Stimulated activated memory B cell treated with anti-CD40 and anti-IgM and Interleukin-4, amounts not matched to agents 10 μg/mL and 1 μg/mL and 100 μg/mL, for 72 hours (primary cell): ENCODE results near the gene G6PC1.
"Not testable (repeated sequence)": the region's sequence is repeated elsewhere in the genome, so short reads cannot be mapped to it uniquely, and the experiment has no call there.

Experiments
- ATAC-seq: fragments of 150-1000 bp; cut with Tn5 transposase; 2 replicates; pipeline ENCODE4 v1.10.0; 2021
- H3K27ac Mint-ChIP-seq: one replicate; pipeline ENCODE4 v1.8.0; 2022; ENCODE audit warnings: mild to moderate bottlenecking, mixed read lengths
- H3K27me3 Mint-ChIP-seq: one replicate; pipeline ENCODE4 v1.8.0; 2022; ENCODE audit warnings: mixed read lengths
- H3K36me3 Mint-ChIP-seq: one replicate; pipeline ENCODE4 v1.8.0; 2022; ENCODE audit warnings: mixed read lengths
- H3K4me1 Mint-ChIP-seq: one replicate; pipeline ENCODE4 v1.8.0; 2022; ENCODE audit warnings: mixed read lengths
- H3K4me3 Mint-ChIP-seq: one replicate; pipeline ENCODE4 v1.8.0; 2022; ENCODE audit warnings: mild to moderate bottlenecking, moderate library complexity, mixed read lengths
- H3K9me3 Mint-ChIP-seq: one replicate; pipeline ENCODE4 v1.8.0; 2022; ENCODE audit warnings: mixed read lengths

The G6PC1 gene

GRCh38 chr17:42913522-42913921 is 12.9 kb downstream of the G6PC1 start:
- H3K27ac Mint-ChIP-seq: no peak overlapping the region
- no peaks in the 10 kb centered on the region for H3K36me3 Mint-ChIP-seq
- no peak overlapping the region for H3K4me3 Mint-ChIP-seq
- no peaks in the 10 kb centered on the region for H3K9me3 Mint-ChIP-seq
- no peaks in the 10 kb centered on the region for H3K27me3 Mint-ChIP-seq
- H3K4me1 Mint-ChIP-seq: peaks cover 6% of the 10 kb centered on the region
- ATAC-seq: no peak

- H3K9me3 Mint-ChIP-seq: no peaks in the 10 kb centered on the region
- no peak overlapping the region for H3K4me3 Mint-ChIP-seq
- peaks cover 1% of the 10 kb centered on the region for H3K27me3 Mint-ChIP-seq
- ATAC-seq: no peak
- no peaks in the 10 kb centered on the region for H3K36me3 Mint-ChIP-seq
- no peak overlapping the region for H3K27ac Mint-ChIP-seq
- H3K4me1 Mint-ChIP-seq: peaks cover 5% of the 10 kb centered on the region
These were observed 13.5 kb downstream of the G6PC1 start for GRCh38 chr17:42913981-42914617.

- H3K9me3 Mint-ChIP-seq, H3K36me3 Mint-ChIP-seq, H3K4me3 Mint-ChIP-seq, ATAC-seq, H3K4me1 Mint-ChIP-seq, H3K27ac Mint-ChIP-seq: not testable (repeated sequence)
- H3K27me3 Mint-ChIP-seq: peaks cover 12% of the 10 kb centered on the region
These were observed 14.7 kb downstream of the G6PC1 start for GRCh38 chr17:42915288-42915687.

DNA sequence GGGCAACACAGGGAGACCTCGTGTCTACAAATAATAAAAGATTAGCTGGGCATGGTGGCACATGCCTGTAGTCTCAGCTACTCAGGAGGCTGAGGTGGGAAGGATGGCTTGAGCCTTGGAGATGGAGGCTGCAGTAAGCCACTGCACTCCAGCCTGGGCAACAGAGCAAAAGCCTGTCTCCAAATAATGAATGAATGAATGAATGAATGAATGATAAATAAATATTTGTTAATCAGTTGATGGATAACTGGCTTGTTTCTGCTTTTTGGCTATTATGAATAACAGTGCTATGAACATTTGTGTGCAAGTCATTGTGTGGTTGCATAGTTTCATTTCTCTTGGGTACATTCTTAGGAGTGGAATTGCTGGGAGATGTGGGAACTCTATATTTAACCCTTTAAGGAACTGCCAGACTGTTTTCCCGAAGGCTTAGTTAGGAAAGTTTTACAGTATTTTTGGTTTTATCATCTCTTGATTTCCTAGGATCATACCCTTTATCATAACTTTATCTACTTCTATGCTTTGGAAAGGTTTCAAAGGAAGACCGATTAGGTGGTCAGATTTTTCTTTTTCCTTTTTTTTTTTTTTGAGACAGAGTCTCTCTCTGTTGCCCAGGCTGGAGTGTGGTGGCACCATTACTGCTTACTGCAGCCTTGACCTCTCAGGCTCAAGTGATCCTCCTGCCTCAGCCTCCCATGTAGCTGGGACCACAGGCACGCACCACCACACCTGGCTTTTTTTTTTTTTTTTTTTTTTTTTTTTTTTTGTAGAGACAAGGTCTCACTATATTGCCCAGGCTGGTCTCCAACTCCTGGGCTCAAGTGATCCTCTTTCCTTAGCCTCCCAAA is 16.0 kb downstream of the G6PC1 start:
- not testable (repeated sequence) for H3K27ac Mint-ChIP-seq, H3K36me3 Mint-ChIP-seq, ATAC-seq, H3K4me1 Mint-ChIP-seq, H3K4me3 Mint-ChIP-seq, H3K9me3 Mint-ChIP-seq
- peaks cover 12% of the 10 kb centered on the region for H3K27me3 Mint-ChIP-seq

GRCh38 chr17:42917236-42917603 is 16.6 kb downstream of the G6PC1 start:
- H3K27ac Mint-ChIP-seq: no peak overlapping the region
- H3K4me1 Mint-ChIP-seq: no peaks in the 10 kb centered on the region
- H3K36me3 Mint-ChIP-seq: no peaks in the 10 kb centered on the region
- H3K4me3 Mint-ChIP-seq: no peak overlapping the region
- ATAC-seq: no peak
- no peaks in the 10 kb centered on the region for H3K9me3 Mint-ChIP-seq
- H3K27me3 Mint-ChIP-seq: peaks cover 12% of the 10 kb centered on the region

GRCh38 chr17:42918902-42919521 is 18.4 kb downstream of the G6PC1 start:
- Mint-ChIP-seq H3K4me3 (no peak overlapping the region), H3K27me3 (peaks cover 12% of the 10 kb centered on the region), H3K4me1 (no peaks in the 10 kb centered on the region), H3K9me3 (no peaks in the 10 kb centered on the region), H3K36me3 (no peaks in the 10 kb centered on the region), H3K27ac (no peak overlapping the region)
- ATAC-seq: no peak

GRCh38 chr17:42919522-42920077 is 19.0 kb downstream of the G6PC1 start:
- not testable (repeated sequence) for H3K9me3 Mint-ChIP-seq, H3K4me1 Mint-ChIP-seq, H3K27ac Mint-ChIP-seq, H3K36me3 Mint-ChIP-seq, ATAC-seq, H3K4me3 Mint-ChIP-seq
- H3K27me3 Mint-ChIP-seq: peaks cover 12% of the 10 kb centered on the region

DNA sequence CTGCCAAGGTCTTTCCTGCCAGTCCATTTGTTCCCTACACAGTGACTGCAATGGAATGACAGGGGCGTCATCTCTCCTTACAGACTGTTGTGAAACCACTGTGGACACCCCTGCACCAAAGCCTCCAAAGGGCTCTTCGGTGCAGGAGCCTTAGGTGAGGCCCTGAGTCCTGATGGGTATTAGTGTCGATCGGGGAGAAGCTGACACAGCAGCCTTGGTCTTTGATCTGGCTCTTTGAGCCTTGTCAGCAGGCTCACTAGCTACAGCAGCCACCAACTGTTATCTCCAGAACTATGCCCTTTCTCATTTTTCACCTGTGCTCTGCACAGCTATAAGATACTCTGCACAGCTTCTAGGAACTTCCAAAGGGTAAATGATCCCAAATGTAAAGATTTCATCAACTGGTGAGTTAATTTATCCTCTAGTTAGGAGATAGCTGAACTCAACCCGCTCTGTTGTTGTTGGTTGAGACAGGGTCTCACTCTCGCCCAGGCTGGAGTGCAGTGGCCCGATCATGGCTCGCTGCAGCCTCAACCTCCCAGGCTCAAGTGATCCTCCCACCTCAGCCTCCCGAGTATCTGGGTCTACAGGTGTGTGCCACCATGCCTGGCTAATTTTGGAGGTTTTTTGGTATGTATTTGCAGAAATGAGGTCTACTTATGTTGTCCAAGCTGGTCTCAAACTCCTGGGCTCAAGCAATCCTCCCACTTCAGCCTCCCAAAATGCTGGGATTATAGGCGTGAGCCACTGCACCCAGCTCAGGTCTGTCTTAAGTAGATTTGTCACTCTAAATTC is 19.7 kb downstream of the G6PC1 start:
- Mint-ChIP-seq H3K9me3 (no peaks in the 10 kb centered on the region), H3K4me1 (no peaks in the 10 kb centered on the region), H3K4me3 (no peak overlapping the region), H3K36me3 (no peaks in the 10 kb centered on the region), H3K27ac (no peak overlapping the region), H3K27me3 (peaks cover 12% of the 10 kb centered on the region)
- no peak for ATAC-seq

DNA sequence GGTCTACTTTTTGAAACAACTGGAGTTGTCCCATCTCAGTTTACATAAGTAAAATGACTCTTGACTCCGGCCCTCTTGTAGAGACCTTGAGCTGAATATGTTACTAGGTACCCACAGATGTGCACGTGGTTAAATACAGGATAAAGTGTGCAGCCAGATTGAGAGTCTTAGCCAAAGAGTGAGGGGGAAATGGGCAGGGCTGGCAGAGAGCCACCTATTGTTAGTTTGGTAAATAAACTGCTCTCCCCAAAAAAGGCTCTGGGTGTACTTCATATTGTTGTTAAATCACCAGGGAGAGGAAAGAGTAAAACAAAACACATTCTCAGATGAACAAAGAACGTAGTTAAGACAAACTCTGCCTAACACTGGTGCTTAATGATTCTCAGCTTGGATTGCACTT is 20.3 kb downstream of the G6PC1 start:
- no peaks in the 10 kb centered on the region for H3K4me1 Mint-ChIP-seq
- H3K27ac Mint-ChIP-seq: no peak overlapping the region
- no peaks in the 10 kb centered on the region for H3K36me3 Mint-ChIP-seq
- H3K4me3 Mint-ChIP-seq: no peak overlapping the region
- H3K9me3 Mint-ChIP-seq: no peaks in the 10 kb centered on the region
- peaks cover 12% of the 10 kb centered on the region for H3K27me3 Mint-ChIP-seq
- no peak for ATAC-seq

DNA sequence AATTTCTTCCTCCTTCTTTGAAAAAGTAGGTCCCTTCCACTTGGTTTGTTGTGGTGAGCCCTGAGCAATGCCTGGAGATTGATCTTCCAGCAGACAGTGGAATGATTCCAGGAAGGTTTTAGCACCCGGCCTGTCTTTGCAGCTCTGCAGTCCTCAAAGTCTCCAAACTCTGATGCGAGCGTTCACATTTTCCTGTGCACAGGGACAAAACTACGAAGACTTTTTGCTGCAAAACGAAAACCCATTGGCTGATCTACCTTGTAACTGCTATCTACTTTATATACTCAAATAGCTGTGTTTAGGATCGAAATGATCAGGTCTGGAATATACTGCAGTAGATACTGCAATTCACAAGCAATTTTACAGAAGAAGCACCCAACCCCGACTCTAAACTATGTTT is 21.7 kb downstream of the G6PC1 start:
- no peak for ATAC-seq
- Mint-ChIP-seq H3K36me3 (no peaks in the 10 kb centered on the region), H3K4me1 (no peaks in the 10 kb centered on the region), H3K4me3 (no peak overlapping the region), H3K9me3 (no peaks in the 10 kb centered on the region), H3K27me3 (peaks cover 12% of the 10 kb centered on the region), H3K27ac (no peak overlapping the region)

- not testable (repeated sequence) for H3K4me3 Mint-ChIP-seq, H3K27ac Mint-ChIP-seq
These were observed 22.9 kb downstream of the G6PC1 start for GRCh38 chr17:42923472-42923871.

GRCh38 chr17:42924891-42925290 is 24.3 kb downstream of the G6PC1 start:
- no peak overlapping the region for H3K27ac Mint-ChIP-seq
- H3K4me1 Mint-ChIP-seq: peaks cover 10% of the 10 kb centered on the region
- peaks cover 3% of the 10 kb centered on the region for H3K27me3 Mint-ChIP-seq
- H3K36me3 Mint-ChIP-seq: no peaks in the 10 kb centered on the region
- no peaks in the 10 kb centered on the region for H3K9me3 Mint-ChIP-seq
- H3K4me3 Mint-ChIP-seq: no peak overlapping the region
- no peak for ATAC-seq

More at GRCh38 chr17:42923472-42923871, 22.9 kb downstream of the G6PC1 start:
- ATAC-seq, H3K9me3 Mint-ChIP-seq, H3K36me3 Mint-ChIP-seq, H3K4me1 Mint-ChIP-seq: not testable (repeated sequence)
- H3K27me3 Mint-ChIP-seq: peaks cover 12% of the 10 kb centered on the region

DNA sequence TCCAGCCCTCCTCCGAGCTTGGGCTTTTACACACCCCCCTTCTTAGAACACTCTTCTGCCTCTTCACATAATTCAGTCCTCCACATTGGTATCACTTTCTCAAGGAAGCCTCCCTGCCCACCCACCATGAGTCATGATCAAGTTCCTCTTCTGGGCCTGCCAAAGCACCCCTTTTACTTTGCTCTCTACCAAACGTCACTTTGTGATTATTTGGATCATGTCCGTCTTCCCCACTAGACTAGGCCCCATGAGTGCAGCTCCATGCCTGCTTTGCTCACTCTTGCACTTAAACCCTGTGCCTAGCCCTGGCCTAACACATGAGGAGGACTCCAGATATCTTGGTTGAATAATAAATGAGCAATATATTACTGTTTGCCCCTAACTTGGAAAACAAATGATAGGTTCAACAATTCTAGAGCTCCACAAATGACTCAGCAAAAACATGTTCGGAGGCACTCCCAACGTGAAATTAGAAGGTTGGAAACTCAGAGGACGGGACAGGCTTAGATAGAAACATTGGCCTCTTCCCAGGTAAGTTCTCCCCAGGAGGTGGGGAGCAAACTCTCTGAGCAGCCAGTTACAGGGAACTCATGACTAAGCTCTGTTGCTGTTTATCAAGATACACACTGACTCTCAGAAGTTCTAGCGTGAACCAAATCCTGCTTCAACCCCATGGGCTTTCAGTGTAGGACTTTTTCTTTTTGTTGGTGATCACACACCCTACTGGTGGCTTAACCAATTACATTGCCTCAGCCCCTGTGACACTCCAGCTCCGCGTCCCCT is 28.3 kb downstream of the G6PC1 start:
- ATAC-seq: peak; percentile 89
- peaks cover 10% of the 10 kb centered on the region for H3K4me1 Mint-ChIP-seq
- H3K27ac Mint-ChIP-seq: peak overlapping the region; percentile 61
- no peaks in the 10 kb centered on the region for H3K9me3 Mint-ChIP-seq
- H3K36me3 Mint-ChIP-seq: no peaks in the 10 kb centered on the region
- H3K4me3 Mint-ChIP-seq: no peak overlapping the region
- H3K27me3 Mint-ChIP-seq: no peaks in the 10 kb centered on the region

DNA sequence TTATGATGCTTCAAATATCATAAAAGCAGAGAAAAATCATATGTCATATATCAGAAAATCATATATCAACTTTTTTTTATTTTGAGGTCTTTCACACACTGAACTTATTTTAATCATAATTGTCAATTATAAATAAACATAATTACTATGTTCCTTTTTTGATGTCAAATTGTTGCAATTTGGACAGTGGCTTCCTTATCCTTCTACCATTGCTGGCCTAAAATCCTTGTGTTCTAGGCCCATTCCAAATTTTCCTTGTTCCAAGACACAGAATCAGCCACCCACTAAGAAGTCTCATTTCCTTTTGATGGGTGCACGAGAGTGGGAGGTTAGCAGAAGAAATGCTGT is 28.9 kb downstream of the G6PC1 start:
- H3K9me3 Mint-ChIP-seq: no peaks in the 10 kb centered on the region
- no peaks in the 10 kb centered on the region for H3K36me3 Mint-ChIP-seq
- H3K4me3 Mint-ChIP-seq: no peak overlapping the region
- peak overlapping the region; percentile 61 for H3K27ac Mint-ChIP-seq
- peaks cover 10% of the 10 kb centered on the region for H3K4me1 Mint-ChIP-seq
- no peak for ATAC-seq
- H3K27me3 Mint-ChIP-seq: no peaks in the 10 kb centered on the region
